ENCODE results near the gene BDP1.
A peak's percentile ranks its signal among the peaks of the same experiment; 100 is the strongest.
"Not testable (repeated sequence)": the region's sequence is repeated elsewhere in the genome, so short reads cannot be mapped to it uniquely, and the experiment has no call there.

The BDP1 gene

GRCh38 chr5:71455427-71456361, at the start of gene BDP1:
BDP1 (plus strand) TSS chr5:71455651; CDS start chr5:71455878, 227 bp downstream.
- H3K4me1 ChIP-seq (ENCODE audit: insufficient read depth, low read length), result no peaks in the 10 kb centered on the region

GRCh38 chr5:71410088-71410487, 45.4 kb upstream of the BDP1 start:
- H3K36me3 ChIP-seq (ENCODE audit: insufficient read depth, low read length); H3K9ac ChIP-seq (ENCODE audit: low read depth, low read length); H3K4me1 ChIP-seq (ENCODE audit: insufficient read depth, low read length); H3K9me3 ChIP-seq (ENCODE audit: control insufficient read depth, insufficient read depth, low read length): not testable (repeated sequence)

More at GRCh38 chr5:71455427-71456361, at the start of gene BDP1:
- peak within 1 kb of the TSS; percentile 100 for H3K9ac ChIP-seq (ENCODE audit: low read depth, low read length)
- peaks cover 5% of the 10 kb centered on the region; the same call in 1 of the 2 replicates for H3K36me3 ChIP-seq (ENCODE audit: insufficient read depth, low read length)
- no peaks in the 10 kb centered on the region; the same call in 1 of the 2 replicates for H3K9me3 ChIP-seq (ENCODE audit: control insufficient read depth, insufficient read depth, low read length)

GRCh38 chr5:71415626-71416025, 39.8 kb upstream of the BDP1 start:
- H3K9me3 ChIP-seq (ENCODE audit: control insufficient read depth, insufficient read depth, low read length); H3K36me3 ChIP-seq (ENCODE audit: insufficient read depth, low read length); H3K4me1 ChIP-seq (ENCODE audit: insufficient read depth, low read length); H3K9ac ChIP-seq (ENCODE audit: low read depth, low read length): not testable (repeated sequence)

GRCh38 chr5:71418026-71418425, 37.4 kb upstream of the BDP1 start:
- not testable (repeated sequence) for H3K4me1 ChIP-seq (ENCODE audit: insufficient read depth, low read length); H3K36me3 ChIP-seq (ENCODE audit: insufficient read depth, low read length); H3K9ac ChIP-seq (ENCODE audit: low read depth, low read length); H3K9me3 ChIP-seq (ENCODE audit: control insufficient read depth, insufficient read depth, low read length)

- H3K9me3 ChIP-seq (ENCODE audit: control insufficient read depth, insufficient read depth, low read length); H3K36me3 ChIP-seq (ENCODE audit: insufficient read depth, low read length); H3K9ac ChIP-seq (ENCODE audit: low read depth, low read length); H3K4me1 ChIP-seq (ENCODE audit: insufficient read depth, low read length): not testable (repeated sequence)
These were observed 34.2 kb upstream of the BDP1 start for GRCh38 chr5:71421278-71421677.

DNA sequence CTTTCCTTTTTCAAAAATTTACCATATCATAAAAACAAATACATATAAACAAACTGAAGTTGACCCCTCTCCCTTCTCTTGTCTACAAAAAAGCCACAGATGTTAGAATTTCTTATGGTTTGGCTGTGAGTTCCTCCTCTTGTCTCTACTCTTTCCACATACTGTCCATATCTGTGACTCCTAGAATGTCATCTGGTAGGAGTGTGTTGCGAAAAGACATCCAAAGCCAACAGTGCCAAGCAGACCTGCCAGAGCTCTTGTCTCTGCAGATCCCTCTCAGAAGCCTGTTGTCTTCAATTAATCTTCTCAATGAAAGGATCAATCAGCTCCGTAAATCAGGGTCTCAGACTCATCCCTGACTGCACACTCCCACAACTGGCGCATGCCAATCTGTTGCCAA, 31.6 kb upstream of the BDP1 start:
- H3K9me3 ChIP-seq (ENCODE audit: control insufficient read depth, insufficient read depth, low read length); H3K36me3 ChIP-seq (ENCODE audit: insufficient read depth, low read length); H3K9ac ChIP-seq (ENCODE audit: low read depth, low read length); H3K4me1 ChIP-seq (ENCODE audit: insufficient read depth, low read length): not testable (repeated sequence)

- H3K9ac ChIP-seq (ENCODE audit: low read depth, low read length), result not testable (repeated sequence)
These were observed 28.6 kb upstream of the BDP1 start for GRCh38 chr5:71426686-71427474.

DNA sequence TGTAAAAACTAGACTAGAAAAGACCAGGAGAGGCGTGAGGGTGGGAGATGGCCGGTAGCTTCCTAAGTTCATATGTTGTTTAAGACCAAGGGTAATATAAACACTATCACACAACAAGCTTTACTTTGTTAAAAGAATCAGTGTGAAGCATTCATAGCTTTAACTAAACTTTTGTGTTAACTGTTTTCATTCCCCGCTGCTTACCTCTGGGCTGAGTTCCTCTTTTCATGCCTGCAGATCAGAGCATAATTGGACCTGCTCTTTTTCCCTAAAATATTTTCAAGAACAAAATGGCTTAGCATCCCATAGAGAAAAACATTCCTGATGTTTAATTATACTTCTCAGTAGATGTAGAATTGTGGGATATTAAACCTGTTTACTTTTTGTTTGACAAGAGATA, 23.0 kb upstream of the BDP1 start:
- H3K9ac ChIP-seq (ENCODE audit: low read depth, low read length); H3K9me3 ChIP-seq (ENCODE audit: control insufficient read depth, insufficient read depth, low read length); H3K36me3 ChIP-seq (ENCODE audit: insufficient read depth, low read length); H3K4me1 ChIP-seq (ENCODE audit: insufficient read depth, low read length): not testable (repeated sequence)

More at GRCh38 chr5:71426686-71427474, 28.6 kb upstream of the BDP1 start:
- not testable (repeated sequence) for H3K9me3 ChIP-seq (ENCODE audit: control insufficient read depth, insufficient read depth, low read length); H3K4me1 ChIP-seq (ENCODE audit: insufficient read depth, low read length); H3K36me3 ChIP-seq (ENCODE audit: insufficient read depth, low read length)

GRCh38 chr5:71434825-71435224, 20.6 kb upstream of the BDP1 start:
- not testable (repeated sequence) for H3K36me3 ChIP-seq (ENCODE audit: insufficient read depth, low read length); H3K4me1 ChIP-seq (ENCODE audit: insufficient read depth, low read length); H3K9ac ChIP-seq (ENCODE audit: low read depth, low read length)

DNA sequence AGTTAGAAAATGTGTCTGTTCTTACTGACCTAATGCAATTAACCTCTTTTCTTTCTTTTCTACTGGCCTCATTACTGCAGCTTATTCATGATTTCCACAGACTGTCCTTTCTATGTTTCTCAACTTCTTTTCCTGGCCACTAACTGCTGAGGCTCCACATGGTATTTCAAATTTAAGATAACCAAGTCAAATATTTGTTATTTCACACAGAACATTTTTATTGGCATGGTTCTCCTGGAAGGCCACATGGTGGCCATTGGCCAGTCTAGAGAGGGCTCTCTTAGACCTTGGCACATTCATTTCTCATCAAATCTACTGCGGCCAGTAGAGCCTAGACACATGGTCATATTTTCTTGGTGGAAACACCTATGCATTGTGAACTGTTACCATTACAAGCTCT, 13.9 kb upstream of the BDP1 start:
- not testable (repeated sequence) for H3K9me3 ChIP-seq (ENCODE audit: control insufficient read depth, insufficient read depth, low read length); H3K36me3 ChIP-seq (ENCODE audit: insufficient read depth, low read length); H3K4me1 ChIP-seq (ENCODE audit: insufficient read depth, low read length); H3K9ac ChIP-seq (ENCODE audit: low read depth, low read length)

More at GRCh38 chr5:71434825-71435224, 20.6 kb upstream of the BDP1 start:
- H3K9me3 ChIP-seq (ENCODE audit: control insufficient read depth, insufficient read depth, low read length), result not testable (repeated sequence)

DNA sequence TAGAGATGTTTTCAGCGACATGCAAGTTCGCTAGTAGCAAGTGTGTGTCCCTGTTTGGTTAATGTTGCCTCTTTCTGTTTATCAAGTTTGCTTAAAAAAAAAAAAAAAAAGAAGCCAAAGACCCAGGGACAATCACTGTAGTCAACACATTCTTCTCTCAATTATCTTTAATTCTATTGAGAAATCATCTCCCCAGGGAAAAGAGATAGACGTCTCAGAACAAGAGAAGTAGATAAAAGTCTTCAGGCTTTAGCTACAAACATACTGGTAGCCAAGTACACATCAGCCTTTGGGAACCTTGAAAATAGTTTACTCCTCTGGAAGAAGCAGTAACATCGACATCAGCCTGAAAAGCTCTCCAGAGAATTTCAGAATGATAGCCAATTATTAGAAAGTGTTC, 11.6 kb upstream of the BDP1 start:
- H3K9ac ChIP-seq (ENCODE audit: low read depth, low read length); H3K4me1 ChIP-seq (ENCODE audit: insufficient read depth, low read length); H3K36me3 ChIP-seq (ENCODE audit: insufficient read depth, low read length); H3K9me3 ChIP-seq (ENCODE audit: control insufficient read depth, insufficient read depth, low read length): not testable (repeated sequence)

- H3K9ac ChIP-seq (ENCODE audit: low read depth, low read length); H3K9me3 ChIP-seq (ENCODE audit: control insufficient read depth, insufficient read depth, low read length); H3K4me1 ChIP-seq (ENCODE audit: insufficient read depth, low read length): not testable (repeated sequence)
These were observed 10.4 kb upstream of the BDP1 start for GRCh38 chr5:71445015-71445414.

GRCh38 chr5:71445523-71446152, 9.8 kb upstream of the BDP1 start:
- H3K9ac ChIP-seq (ENCODE audit: low read depth, low read length), result peak overlapping the region; percentile 39; the same call in 1 of the 2 replicates
- H3K9me3 ChIP-seq (ENCODE audit: control insufficient read depth, insufficient read depth, low read length); H3K36me3 ChIP-seq (ENCODE audit: insufficient read depth, low read length); H3K4me1 ChIP-seq (ENCODE audit: insufficient read depth, low read length): not testable (repeated sequence)

More at GRCh38 chr5:71445015-71445414, 10.4 kb upstream of the BDP1 start:
- not testable (repeated sequence) for H3K36me3 ChIP-seq (ENCODE audit: insufficient read depth, low read length)

DNA sequence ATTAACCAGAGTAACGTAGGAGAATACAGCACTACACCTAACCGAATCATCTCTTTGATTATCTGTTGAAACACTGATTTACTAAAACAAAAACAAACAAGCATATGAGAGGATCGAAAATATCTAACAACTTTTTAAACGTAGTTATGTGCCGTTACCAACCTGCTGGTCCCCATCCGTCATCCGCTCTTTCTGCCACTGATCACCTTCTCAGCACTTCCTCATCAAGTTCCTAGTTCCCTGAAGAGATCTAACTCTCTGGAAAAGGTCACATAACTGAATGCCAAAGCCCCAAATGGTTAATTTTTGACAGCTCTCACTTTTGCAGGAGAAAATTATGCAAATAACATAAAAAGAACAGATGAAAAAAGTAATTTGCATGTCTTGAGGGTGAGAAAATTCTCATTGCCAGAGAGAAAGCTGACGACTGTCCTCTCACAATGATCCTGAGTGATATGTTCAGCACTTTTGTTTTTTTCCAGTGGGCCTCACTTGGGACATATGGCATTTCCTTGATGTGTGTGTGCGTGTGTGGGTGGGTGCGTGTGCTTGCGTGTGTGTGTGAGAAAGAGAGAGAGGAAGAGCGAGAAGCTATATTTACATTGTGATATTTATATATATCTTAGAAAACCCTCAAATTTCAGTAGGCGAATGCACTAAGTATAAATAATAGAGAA, 8.8 kb upstream of the BDP1 start:
- not testable (repeated sequence) for H3K36me3 ChIP-seq (ENCODE audit: insufficient read depth, low read length); H3K4me1 ChIP-seq (ENCODE audit: insufficient read depth, low read length); H3K9me3 ChIP-seq (ENCODE audit: control insufficient read depth, insufficient read depth, low read length)
- peak overlapping the region; percentile 39; the same call in 1 of the 2 replicates for H3K9ac ChIP-seq (ENCODE audit: low read depth, low read length)
